GM12872 (cell line): Measurements from ENCODE around the gene OTOL1.

ENCODE experiments used
- CTCF ChIP-seq: IDR thresholded peaks from 3 replicates; pipeline ENCODE4 v1.5.1; 2011; ENCODE audit warnings: low read depth, mild to moderate bottlenecking, low read length, moderate library complexity; ENCODE audit not compliant: insufficient read depth

The OTOL1 gene

DNA sequence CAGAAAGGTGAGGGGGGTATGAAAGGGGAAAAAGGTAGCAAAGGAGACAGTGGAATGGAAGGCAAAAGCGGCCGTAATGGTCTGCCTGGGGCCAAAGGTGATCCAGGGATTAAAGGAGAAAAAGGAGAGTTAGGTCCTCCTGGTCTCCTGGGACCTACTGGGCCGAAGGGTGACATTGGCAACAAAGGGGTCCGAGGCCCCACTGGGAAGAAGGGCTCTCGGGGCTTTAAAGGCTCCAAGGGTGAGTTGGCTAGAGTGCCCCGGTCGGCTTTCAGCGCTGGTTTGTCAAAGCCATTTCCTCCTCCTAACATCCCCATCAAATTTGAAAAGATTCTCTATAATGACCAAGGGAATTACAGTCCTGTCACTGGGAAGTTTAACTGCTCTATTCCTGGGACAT is 6.7 kb downstream of the OTOL1 start:
- TF ChIP-seq CTCF: no peak

DNA sequence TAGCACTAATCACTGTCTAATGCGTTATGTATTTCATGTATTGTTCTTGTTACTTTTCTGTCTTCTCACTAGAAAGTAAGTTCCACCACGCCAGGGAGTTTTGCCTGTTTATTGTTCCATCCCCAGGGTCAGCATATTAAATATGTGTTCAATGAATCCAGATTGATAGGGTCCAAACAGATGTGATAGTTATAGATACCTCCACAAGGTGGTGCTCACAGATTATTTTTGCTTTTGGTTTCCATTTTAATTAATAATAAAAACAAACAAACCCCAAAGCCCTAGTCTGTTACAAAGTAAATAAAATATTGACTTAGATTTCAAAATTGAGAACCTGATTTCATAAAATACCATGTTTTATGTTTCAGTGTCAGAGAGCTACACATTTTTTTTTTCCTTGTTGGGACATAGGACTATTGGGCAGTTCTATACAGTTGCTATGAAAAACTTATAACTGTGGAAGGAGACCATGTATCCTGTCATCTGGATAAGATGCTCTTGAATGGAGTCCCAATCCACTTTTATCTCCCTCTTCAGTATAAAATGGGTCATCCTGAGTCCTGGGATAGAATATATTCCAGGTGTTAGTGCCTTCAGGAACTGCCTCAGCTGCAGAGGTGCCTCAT is 12.4 kb downstream of the OTOL1 start:
- peak; percentile 29; the same call in 1 of the 3 replicates for TF ChIP-seq CTCF

- TF ChIP-seq CTCF: no peak
Observed at GRCh38 chr3:161510510-161511260, 14.1 kb downstream of the OTOL1 start.

DNA sequence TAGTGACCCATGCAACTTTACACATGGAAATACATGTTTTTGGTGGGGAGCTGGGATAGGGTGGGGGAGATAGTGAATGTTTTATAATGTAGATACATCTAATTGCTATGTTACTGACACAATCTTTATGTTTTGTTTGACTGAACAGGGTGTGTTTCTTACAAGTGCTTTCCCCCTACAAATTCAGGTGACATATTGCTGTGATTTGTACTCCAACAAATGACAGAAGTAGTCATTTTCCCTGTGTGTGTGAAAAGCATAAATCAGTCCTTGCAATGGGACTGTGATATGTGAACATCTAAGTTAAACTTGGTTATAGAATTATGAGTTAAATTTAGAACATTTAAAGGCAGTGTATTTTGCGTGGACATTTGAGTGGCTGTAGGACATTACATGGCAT is 27.3 kb downstream of the OTOL1 start:
- no peak for TF ChIP-seq CTCF

DNA sequence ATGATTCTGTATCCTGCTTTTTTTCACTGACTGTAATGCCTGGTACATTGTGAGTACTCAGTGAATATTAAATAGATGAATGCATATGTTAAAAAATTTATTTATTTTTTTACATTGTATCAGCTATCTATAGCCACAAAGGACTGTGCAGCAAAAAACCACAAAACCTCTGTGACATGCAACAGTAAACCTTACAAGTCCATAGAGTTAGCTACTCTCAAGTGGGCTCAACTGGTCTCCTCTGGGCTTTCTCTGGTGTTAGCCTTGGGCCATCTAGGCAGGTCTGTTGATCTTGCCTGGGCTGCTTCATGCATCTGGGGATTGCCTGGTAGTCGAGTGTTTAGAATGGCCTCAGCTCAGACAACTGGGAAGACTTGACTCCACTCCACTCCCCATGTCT is 35.3 kb downstream of the OTOL1 start:
- no peak for TF ChIP-seq CTCF

DNA sequence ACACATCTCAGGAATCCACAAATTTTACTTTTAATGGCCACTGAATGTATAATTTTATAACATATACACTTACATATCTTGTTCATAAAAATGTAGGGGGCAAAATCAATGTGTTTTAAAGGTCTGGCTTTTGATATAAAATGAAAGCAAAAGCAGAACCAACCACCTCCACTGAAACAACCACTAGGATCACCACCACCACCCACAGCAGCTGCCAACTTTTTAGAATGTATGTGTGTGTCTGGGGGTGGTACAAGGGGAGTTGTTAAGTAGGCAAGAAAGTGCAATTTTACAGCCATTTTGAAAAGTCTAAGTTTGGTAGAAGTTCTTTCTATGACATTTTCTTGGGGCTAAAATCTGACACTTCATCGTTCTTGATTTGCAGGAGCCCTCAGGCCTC is 44.0 kb downstream of the OTOL1 start:
- TF ChIP-seq CTCF: no peak

- no peak for TF ChIP-seq CTCF
Observed at GRCh38 chr3:161545824-161546223, 49.2 kb downstream of the OTOL1 start.
